ENCODE measurements around the gene AIPL1.

Gene AIPL1

GRCh38 chr17:6452471-6453266 lies 17.7 kb upstream of the AIPL1 start:
- no peak overlapping the region for H3K4me3 ChIP-seq (ENCODE audit: low read depth, low read length)
- no peak for DNase-seq (ENCODE audit: low read depth)

DNA sequence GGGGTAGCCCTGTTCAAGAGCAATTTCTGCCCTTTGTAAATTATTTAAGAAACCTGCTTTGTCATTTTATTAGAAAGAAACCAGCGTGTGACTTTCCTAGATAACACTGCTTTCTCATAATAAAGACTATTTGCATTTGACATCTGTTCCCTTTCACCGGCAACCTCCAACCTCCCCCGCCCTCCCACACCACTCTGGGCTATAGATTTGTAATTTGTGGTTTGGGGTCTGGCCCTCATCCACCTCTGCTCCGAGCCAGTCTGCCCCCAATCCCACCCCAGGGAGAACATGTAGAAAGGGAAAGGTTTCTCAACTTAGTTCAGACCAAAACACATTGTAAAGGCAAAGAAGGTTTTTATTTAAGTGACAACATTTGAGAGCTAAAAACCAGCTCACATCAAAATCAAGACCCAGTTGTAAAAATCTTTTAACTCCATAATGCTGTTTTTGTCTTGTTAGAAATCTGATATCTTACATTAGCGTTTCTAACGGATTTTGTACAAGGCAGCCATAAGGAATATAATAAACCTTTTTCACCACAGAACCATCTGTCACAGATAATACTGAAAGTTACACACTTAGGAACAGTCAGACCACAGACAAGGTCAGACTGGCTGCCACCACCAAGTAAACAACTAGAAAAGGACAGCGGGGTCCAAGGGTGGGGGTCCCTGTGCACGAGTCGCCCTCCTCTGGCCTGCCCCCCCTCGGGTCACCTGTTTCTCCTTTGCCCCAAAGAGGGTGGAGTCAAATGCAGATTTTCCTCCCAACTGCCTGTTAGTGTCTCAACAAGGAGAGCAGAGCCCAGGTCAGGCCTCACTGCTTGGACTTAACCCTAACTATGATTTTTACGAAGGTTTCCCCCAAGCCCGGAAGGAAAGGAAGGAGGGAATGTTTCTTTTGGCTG lies 16.3 kb upstream of the AIPL1 start:
- DNase-seq (ENCODE audit: low read depth), result no peak
- H3K4me3 ChIP-seq (ENCODE audit: low read depth, low read length), result no peak overlapping the region

GRCh38 chr17:6449307-6449706 lies 14.4 kb upstream of the AIPL1 start:
- H3K4me3 ChIP-seq (ENCODE audit: low read depth, low read length), result no peak overlapping the region
- DNase-seq (ENCODE audit: low read depth), result no peak

DNA sequence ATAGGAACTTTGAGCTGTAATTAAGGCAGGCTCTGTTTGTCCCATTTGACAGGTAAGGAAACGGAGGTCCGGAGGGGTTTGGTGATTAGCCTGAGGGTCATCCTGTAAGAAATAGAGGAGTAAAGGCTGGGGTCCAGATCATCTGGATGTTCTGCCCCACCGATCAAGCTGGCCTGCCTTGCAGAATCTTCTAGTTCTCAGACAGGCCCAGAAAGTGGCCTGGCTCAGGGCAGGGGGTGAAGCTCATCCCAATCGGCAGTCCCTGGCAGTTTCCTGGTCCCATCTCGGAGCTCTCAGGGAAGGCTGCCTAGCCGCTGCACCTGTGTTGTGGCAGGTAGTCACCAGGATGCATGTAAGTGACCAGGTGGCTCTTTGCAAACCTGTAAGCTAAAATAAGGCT lies 13.6 kb upstream of the AIPL1 start:
- no peak for DNase-seq (ENCODE audit: low read depth)

DNA sequence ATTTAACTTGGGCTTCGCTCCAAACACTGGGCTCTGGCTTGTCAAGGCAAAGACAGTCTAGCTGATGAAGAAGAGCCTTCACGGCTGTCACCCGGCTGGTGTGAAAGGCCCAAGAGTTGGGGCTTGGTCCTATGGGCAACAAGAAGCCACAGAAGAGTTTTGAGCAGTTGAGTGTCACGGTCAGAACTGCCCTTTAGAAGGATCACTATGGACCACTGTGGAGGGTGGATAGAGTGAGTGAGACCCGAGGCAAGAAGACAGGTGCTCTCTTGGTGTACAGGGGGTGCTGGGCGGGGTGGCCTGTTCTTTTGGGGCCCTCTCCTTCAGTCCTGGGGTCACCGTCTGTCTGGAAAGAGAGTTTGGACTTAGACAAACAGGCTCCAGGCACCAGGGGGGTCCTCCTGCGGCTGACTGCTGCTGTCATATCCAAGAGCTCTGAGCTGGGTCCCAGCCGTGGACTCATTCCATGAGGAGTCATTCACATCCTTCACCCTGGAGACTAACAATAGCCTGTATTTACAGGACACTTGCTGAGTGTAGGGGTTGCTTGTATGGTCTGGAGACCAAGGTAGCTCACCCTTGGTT lies 11.7 kb upstream of the AIPL1 start:
- H3K4me3 ChIP-seq (ENCODE audit: low read depth, low read length), result no peak overlapping the region
- DNase-seq (ENCODE audit: low read depth), result no peak

More for the DNA sequence above, 13.6 kb upstream of the AIPL1 start:
- H3K4me3 ChIP-seq (ENCODE audit: low read depth, low read length), result no peak overlapping the region

- DNase-seq (ENCODE audit: low read depth), result no peak
- peak overlapping the region; percentile 50 for H3K4me3 ChIP-seq (ENCODE audit: low read depth, low read length)
Measured at GRCh38 chr17:6444571-6445335, 9.8 kb upstream of the AIPL1 start.

GRCh38 chr17:6443692-6444570 lies 9.0 kb upstream of the AIPL1 start, which contains the start of gene PIMREG:
PIMREG (plus strand) TSS chr17:6444455; CDS start chr17:6445111, 656 bp downstream.
- DNase-seq (ENCODE audit: low read depth), result peak; percentile 72
- peak within 1 kb of the TSS; percentile 62 for H3K4me3 ChIP-seq (ENCODE audit: low read depth, low read length)

DNA sequence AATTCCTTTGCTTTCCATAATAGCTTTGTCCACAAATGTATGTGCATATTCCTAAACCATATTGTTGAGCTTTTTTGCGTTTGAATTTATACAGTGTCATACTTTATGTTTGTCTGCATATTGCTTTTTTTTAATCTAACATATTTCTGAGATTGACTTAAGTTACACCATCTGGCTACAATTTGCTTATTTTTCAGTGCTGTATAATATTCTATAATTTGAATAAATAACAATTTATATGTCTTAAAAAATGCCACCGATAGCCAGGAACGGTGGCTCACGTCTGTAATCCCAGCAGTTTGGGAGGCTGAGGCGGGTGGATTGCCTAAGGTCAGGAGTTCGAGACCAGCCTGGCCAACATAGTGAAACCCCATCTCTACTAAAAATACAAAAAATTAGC lies 7.9 kb upstream of the AIPL1 start:
- H3K4me3 ChIP-seq (ENCODE audit: low read depth, low read length), result no peak overlapping the region
- DNase-seq (ENCODE audit: low read depth), result no peak

DNA sequence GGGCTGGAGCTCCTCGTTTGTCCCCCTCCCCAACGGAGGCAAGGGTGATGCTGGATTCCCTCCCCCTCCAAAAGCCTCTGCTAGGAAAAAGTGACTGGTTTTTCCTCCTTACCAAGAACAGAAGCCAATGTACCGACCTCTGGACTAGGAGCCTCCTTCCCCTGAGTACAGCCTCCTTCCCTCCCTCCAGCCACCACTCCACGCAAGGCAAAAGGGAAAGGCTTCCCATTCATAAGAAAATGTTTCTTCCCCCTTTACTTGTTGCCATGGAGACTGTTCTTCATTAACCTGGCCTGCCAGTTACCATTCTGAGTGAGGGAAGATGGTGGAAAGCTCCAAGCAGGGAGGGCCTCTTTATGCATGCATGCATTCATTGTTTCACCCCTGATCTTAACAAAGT lies 5.0 kb upstream of the AIPL1 start:
- DNase-seq (ENCODE audit: low read depth), result no peak
- no peak overlapping the region for H3K4me3 ChIP-seq (ENCODE audit: low read depth, low read length)

DNA sequence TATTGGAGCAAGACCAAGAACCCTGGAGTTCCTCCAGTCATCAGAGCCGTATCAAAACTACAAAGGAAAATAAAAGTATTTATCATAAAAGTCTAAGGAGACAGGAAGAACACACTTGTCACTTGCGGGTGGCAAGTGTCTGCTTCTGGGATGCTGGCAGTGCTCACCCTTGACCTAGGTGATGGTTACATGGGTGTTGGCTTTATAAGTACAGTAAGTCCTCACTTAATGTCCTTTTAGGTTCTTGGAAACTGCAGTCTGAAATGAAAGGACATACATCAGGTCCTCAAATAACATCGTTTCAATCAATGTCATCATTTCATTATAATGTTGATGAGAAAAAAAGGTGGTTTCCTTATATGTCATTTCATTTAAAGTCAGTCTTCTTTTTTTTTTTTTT lies 3.0 kb upstream of the AIPL1 start:
- no peak overlapping the region for H3K4me3 ChIP-seq (ENCODE audit: low read depth, low read length)
- no peak for DNase-seq (ENCODE audit: low read depth)

DNA sequence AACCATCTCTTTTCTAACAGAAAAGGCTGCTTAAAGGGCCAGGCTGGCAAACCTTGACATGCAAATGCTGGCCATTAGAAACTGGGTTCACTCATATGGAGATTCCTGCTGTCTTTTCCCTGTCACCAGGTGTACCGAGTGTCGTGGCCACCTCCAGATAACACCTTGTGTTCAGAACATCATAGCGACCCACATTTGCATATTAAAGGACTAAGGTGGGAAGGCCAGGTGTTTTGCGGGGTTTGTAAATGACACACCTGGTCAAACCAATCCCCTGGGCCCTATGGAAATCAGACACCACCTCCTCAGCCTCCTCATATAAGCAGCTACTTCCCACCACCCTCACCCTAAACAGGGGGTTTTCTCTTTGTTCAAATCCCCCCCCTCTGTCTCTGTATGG lies 2.5 kb upstream of the AIPL1 start:
- DNase-seq (ENCODE audit: low read depth), result no peak
- H3K4me3 ChIP-seq (ENCODE audit: low read depth, low read length), result no peak overlapping the region

GRCh38 chr17:6435968-6436367 lies 1.0 kb upstream of the AIPL1 start:
- no peak overlapping the region for H3K4me3 ChIP-seq (ENCODE audit: low read depth, low read length)
- no peak for DNase-seq (ENCODE audit: low read depth)

GRCh38 chr17:6430769-6431168 lies 4.2 kb downstream of the AIPL1 start:
- DNase-seq (ENCODE audit: low read depth), result no peak
- no peak overlapping the region for H3K4me3 ChIP-seq (ENCODE audit: low read depth, low read length)

- H3K4me3 ChIP-seq (ENCODE audit: low read depth, low read length), result no peak overlapping the region
- DNase-seq (ENCODE audit: low read depth), result no peak
Measured at GRCh38 chr17:6429266-6429665, 5.7 kb downstream of the AIPL1 start.

- no peak overlapping the region for H3K4me3 ChIP-seq (ENCODE audit: low read depth, low read length)
- DNase-seq (ENCODE audit: low read depth), result no peak
Measured at GRCh38 chr17:6428207-6428965, 6.5 kb downstream of the AIPL1 start.

DNA sequence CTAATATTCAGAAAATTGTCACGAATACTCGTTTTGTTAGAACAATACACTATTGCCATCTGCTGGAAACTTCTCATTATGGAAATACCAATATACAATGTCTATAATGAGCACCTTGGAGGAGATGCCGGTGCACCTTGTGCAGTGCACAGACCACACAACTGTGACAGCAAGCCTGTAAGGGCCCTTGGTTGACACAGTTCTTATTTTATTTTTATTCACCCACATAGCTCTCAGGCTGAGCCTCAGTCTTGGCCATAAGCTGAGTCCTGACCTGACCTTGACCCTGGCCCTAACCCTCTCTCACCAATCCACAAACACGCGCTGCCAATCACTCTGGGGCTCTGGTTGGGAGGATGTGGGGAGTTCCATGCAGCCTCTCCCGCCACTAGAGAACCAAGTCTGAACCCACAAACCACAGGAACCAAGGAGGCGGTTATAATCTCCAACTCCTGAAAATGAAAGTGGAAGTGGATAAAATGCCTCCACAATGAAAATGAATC lies 7.6 kb downstream of the AIPL1 start:
- no peak for DNase-seq (ENCODE audit: low read depth)
- no peak overlapping the region for H3K4me3 ChIP-seq (ENCODE audit: low read depth, low read length)

DNA sequence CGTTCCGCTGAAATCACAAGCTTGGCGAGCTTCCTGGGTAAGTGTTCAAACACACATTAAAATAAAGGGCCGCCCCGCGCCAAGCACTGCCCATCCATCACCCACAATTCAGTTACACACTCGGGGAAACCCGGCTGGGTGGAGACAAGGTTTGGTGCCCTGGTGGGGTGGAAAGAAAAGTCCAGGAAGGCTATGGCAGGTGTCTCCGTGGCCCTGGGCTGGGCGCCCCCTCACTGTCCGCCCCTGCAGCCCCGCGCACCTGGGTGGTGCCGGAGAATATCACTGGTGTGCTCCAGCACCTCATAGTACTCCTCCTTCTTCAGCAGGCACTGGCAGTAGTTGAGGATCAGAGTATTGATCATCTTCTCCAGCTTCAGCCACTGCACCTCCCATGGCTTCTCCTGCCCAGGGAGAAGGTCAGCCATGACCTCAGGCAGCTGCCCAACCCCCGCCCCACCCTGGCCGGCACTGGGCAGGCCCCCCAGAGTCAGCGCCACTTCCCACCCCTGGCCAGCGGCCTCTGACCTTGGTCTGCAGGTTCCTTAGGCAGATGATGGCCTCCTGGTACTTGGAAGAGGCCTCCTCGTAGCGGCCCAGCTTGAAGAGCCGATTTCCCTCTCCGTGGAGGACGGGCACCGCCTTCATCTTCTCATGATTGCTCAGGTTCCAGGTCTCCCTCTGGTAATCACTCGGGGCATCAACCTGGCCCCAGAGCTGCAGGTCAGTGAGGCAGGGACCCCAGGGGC lies 8.4 kb downstream of the AIPL1 start:
- H3K4me3 ChIP-seq (ENCODE audit: low read depth, low read length), result no peak overlapping the region
- DNase-seq (ENCODE audit: low read depth), result no peak
